DOHH2 (cell line): Measurements from ENCODE around the gene PIN1.

Experiments
- H3F3A ChIP-seq: fragments of 200-600 bp; sonication (generic), shearing (Covaris generic); 2 replicates; pipeline ENCODE4 v1.6.0; 2016; ENCODE audit warnings: antibody characterized with exemption, mild to moderate bottlenecking; ENCODE audit not compliant: control insufficient read depth, insufficient read depth
- H3K27ac ChIP-seq: fragments of 200-600 bp; sonication (generic); 2 replicates; pipeline ENCODE4 v1.5.1; 2014; ENCODE audit warnings: low read depth, mild to moderate bottlenecking, low read length, moderate library complexity
- H3K27me3 ChIP-seq: fragments of 200-600 bp; sonication (generic); 2 replicates; pipeline ENCODE4 v1.6.1; 2014; ENCODE audit warnings: mild to moderate bottlenecking, low read length, mixed read lengths; ENCODE audit not compliant: control insufficient read depth
- H3K36me3 ChIP-seq: fragments of 200-600 bp; sonication (generic); 2 replicates; pipeline ENCODE4 v1.6.1; 2014; ENCODE audit warnings: mild to moderate bottlenecking, low read length, moderate library complexity, mixed read lengths; ENCODE audit not compliant: control insufficient read depth
- H3K4me1 ChIP-seq: fragments of 200-600 bp; sonication (generic); 2 replicates; pipeline ENCODE4 v1.6.1; 2014; ENCODE audit warnings: mild to moderate bottlenecking, low read length, mixed read lengths; ENCODE audit not compliant: control insufficient read depth
- H3K4me2 ChIP-seq: fragments of 200-600 bp; sonication (generic); 2 replicates; pipeline ENCODE4 v1.6.0; 2014; ENCODE audit warnings: mild to moderate bottlenecking, low read length, moderate library complexity
- H3K4me3 ChIP-seq: fragments of 200-600 bp; sonication (generic); 2 replicates; pipeline ENCODE4 v1.5.1; 2014; ENCODE audit warnings: mild to moderate bottlenecking, low read length, mixed read lengths
- H3K79me2 ChIP-seq: fragments of 200-600 bp; sonication (generic); 2 replicates; pipeline ENCODE4 v1.6.1; 2014; ENCODE audit warnings: mild to moderate bottlenecking, low read length, mixed read lengths; ENCODE audit not compliant: control insufficient read depth
- H3K9me2 ChIP-seq: fragments of 200-600 bp; sonication (generic); replicated peaks from 2 replicates; pipeline ENCODE4 v1.6.1; 2014; ENCODE audit warnings: mild to moderate bottlenecking, low read length, mixed read lengths; ENCODE audit not compliant: control insufficient read depth
- H3K9me3 ChIP-seq: fragments of 200-600 bp; sonication (generic); 2 replicates; pipeline ENCODE4 v1.6.1; 2014; ENCODE audit warnings: antibody characterized with exemption, low read length, mixed read lengths; ENCODE audit not compliant: control insufficient read depth, insufficient read depth
- H4K20me1 ChIP-seq: fragments of 200-600 bp; sonication (generic); 2 replicates; pipeline ENCODE4 v1.6.0; 2014; ENCODE audit warnings: low read depth, mild to moderate bottlenecking, antibody characterized with exemption, low read length, moderate library complexity; ENCODE audit not compliant: control insufficient read depth, insufficient read depth
- EZH2phosphoT487 ChIP-seq: fragments of 200-600 bp; sonication (generic); IDR thresholded peaks from 2 replicates; pipeline ENCODE4 v1.6.1; 2017; ENCODE audit warnings: borderline replicate concordance, mild to moderate bottlenecking, antibody characterized with exemption, low read length, moderate library complexity, mixed read lengths
- TF ChIP-seq, protein P1 (sequence below): fragments of 200-600 bp; sonication (generic); IDR thresholded peaks from one replicate; pipeline ENCODE4 v1.5.1; 2014; ENCODE audit warnings: antibody characterized with exemption, mild to moderate bottlenecking, low read depth, low read length; ENCODE audit not compliant: poor library complexity, severe bottlenecking

PIN1 gene

GRCh38 chr19:9861503-9861902, 26.4 kb downstream of the PIN1 start:
- no peaks in the 10 kb centered on the region for H3K9me3 ChIP-seq
- H4K20me1 ChIP-seq: no peaks in the 10 kb centered on the region

GRCh38 chr19:9862938-9863337, 27.8 kb downstream of the PIN1 start:
- H4K20me1 ChIP-seq: no peaks in the 10 kb centered on the region
- no peak for TF ChIP-seq EZH2phosphoT487
- TF ChIP-seq, protein P1, sequence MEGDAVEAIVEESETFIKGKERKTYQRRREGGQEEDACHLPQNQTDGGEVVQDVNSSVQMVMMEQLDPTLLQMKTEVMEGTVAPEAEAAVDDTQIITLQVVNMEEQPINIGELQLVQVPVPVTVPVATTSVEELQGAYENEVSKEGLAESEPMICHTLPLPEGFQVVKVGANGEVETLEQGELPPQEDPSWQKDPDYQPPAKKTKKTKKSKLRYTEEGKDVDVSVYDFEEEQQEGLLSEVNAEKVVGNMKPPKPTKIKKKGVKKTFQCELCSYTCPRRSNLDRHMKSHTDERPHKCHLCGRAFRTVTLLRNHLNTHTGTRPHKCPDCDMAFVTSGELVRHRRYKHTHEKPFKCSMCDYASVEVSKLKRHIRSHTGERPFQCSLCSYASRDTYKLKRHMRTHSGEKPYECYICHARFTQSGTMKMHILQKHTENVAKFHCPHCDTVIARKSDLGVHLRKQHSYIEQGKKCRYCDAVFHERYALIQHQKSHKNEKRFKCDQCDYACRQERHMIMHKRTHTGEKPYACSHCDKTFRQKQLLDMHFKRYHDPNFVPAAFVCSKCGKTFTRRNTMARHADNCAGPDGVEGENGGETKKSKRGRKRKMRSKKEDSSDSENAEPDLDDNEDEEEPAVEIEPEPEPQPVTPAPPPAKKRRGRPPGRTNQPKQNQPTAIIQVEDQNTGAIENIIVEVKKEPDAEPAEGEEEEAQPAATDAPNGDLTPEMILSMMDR: no peak

More at GRCh38 chr19:9861503-9861902, 26.4 kb downstream of the PIN1 start:
- H3K9me2 ChIP-seq: no peaks in the 10 kb centered on the region
- H3K27me3 ChIP-seq: peaks cover 2% of the 10 kb centered on the region; the same call in 1 of the 2 replicates
- no peaks in the 10 kb centered on the region for H3K79me2 ChIP-seq
- peaks cover 4% of the 10 kb centered on the region; the same call in 1 of the 2 replicates for H3K4me1 ChIP-seq
- no peak overlapping the region for H3K4me3 ChIP-seq
- TF ChIP-seq, protein P1: no peak
- TF ChIP-seq EZH2phosphoT487: no peak
- H3K36me3 ChIP-seq: no peaks in the 10 kb centered on the region
- H3K4me2 ChIP-seq: no peak overlapping the region
- H3F3A ChIP-seq: no peaks in the 10 kb centered on the region
- no peak overlapping the region for H3K27ac ChIP-seq

DNA sequence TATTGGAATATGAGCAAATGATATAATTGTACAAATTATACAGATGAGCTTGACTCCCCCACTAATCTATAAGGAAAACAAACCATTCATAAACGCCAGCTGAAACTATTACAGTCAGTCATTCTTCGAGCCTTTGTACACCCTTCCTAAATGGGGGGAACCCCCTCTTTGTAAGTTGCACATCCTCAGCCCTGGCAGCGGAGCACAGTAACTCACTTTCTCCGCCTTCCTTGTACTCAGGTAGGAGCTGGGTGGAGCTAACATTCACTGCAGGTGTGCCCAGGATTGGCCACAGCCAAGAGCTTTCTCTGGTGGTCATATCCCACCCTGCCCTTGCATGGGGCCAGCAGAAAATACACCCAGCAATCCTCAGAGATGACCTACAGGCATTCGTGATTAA, 28.6 kb downstream of the PIN1 start:
- Histone ChIP-seq H3K79me2 (no peaks in the 10 kb centered on the region), H3K4me2 (no peak overlapping the region), H3K4me3 (no peak overlapping the region), H3K9me2 (no peaks in the 10 kb centered on the region), H3K4me1 (no peaks in the 10 kb centered on the region), H3F3A (no peaks in the 10 kb centered on the region), H3K27ac (no peak overlapping the region), H3K36me3 (no peaks in the 10 kb centered on the region), H4K20me1 (no peaks in the 10 kb centered on the region), H3K27me3 (peaks cover 2% of the 10 kb centered on the region; the same call in 1 of the 2 replicates), H3K9me3 (no peaks in the 10 kb centered on the region)
- TF ChIP-seq EZH2phosphoT487: no peak
- TF ChIP-seq, protein P1: no peak

More at GRCh38 chr19:9862938-9863337, 27.8 kb downstream of the PIN1 start:
- Histone ChIP-seq H3K27me3 (peaks cover 2% of the 10 kb centered on the region; the same call in 1 of the 2 replicates), H3K36me3 (no peaks in the 10 kb centered on the region), H3K9me3 (no peaks in the 10 kb centered on the region), H3K79me2 (no peaks in the 10 kb centered on the region), H3K4me3 (no peak overlapping the region), H3F3A (no peaks in the 10 kb centered on the region), H3K27ac (no peak overlapping the region), H3K9me2 (no peaks in the 10 kb centered on the region), H3K4me1 (0 out of 2 replicates have a peak, but pooled peaks cover under 1% of the 10 kb centered on the region), H3K4me2 (no peak overlapping the region)
